Colonic mucosa (tissue), 4 donors: ENCODE data around the gene SCYL2. TPM values are rescaled to one million over a fixed set of nuclear protein-coding genes. Genes with fewer than 3 reads are reported as not detected.

ENCODE experiments used
- DNase-seq: peaks from one replicate; pipeline ENCODE4 v3.0.0-alpha.2; 2020
- H3K27ac ChIP-seq: fragments of 200-600 bp; one replicate; pipeline ENCODE4 v1.8.0; 2021
- H3K27me3 ChIP-seq: fragments of 200-600 bp; one replicate; pipeline ENCODE4 v1.8.0; 2021
- H3K36me3 ChIP-seq: fragments of 200-600 bp; one replicate; pipeline ENCODE4 v1.8.0; 2021
- H3K4me1 ChIP-seq: fragments of 200-600 bp; one replicate; pipeline ENCODE4 v1.8.0; 2021; ENCODE audit warnings: mild to moderate bottlenecking
- H3K4me3 ChIP-seq: fragments of 200-600 bp; one replicate; pipeline ENCODE4 v1.8.0; 2021
- H3K9ac ChIP-seq, 2 donors: one replicate each; pipeline ENCODE4 v1.7.0; 2013; ENCODE audit warnings: control low read depth in 2 of 2, low read depth in 2 of 2, low read length in 2 of 2
- H3K9me3 ChIP-seq: fragments of 200-600 bp; one replicate; pipeline ENCODE4 v1.8.0; 2021
- intact Hi-C: fragments of 100-400 bp; cut with DNase I; formaldehyde crosslinking; loops from one replicate; pipeline ENCODE4 v1.14.1; 2022
- total RNA-seq, 2 donors: library from RNA; stranded (reverse); fragmentation: NEBNext Ultra II Directional in 1 of 2; extraction: Animal tissue kit (Norgen Biotek cat#: 25700) in 1 of 2; gene quantifications; one replicate each; pipeline ENCODE4 v1.2.1, GENCODE V29; 2021
- TF ChIP-seq, protein P1 (sequence below): fragments of 200-600 bp; IDR thresholded peaks from one replicate; pipeline ENCODE4 v1.8.0; 2022; ENCODE audit warnings: antibody characterized with exemption, mild to moderate bottlenecking
- donor health status: healthy.
- donor health status: DM: no; HTN: no; CAD: no.
- donor health status: DM: no; HTN: no; CAD: no.

The SCYL2 gene
- total RNA-seq, 2 donors from 2014 or later = 58.4 to 91.1 TPM

DNA sequence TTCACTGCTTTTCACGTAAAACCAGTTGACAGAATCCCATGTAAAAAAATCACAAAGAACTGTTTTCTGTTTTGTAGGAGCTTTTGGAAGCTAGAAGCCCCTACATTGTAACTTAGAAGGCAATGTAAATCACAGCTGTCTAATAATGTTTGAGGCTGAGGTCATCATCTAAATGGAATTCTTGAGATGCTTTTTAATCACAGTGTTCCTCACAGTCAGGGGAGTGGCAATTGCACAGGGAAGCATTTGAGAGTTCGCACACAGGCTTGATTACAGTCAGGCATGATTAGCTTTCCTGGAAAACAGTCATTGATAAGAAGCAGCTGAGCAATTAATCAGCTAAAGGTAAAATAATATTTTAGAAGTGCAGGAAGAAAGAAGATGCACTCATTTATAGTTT lies 92.8 kb downstream of the SCYL2 start:
- DNase-seq = no peak
- intact Hi-C loops = no loop called here

GRCh38 chr12:100360450-100360849 lies 93.5 kb downstream of the SCYL2 start:
- Histone ChIP-seq H3K9me3 (no peaks in the 10 kb centered on the region), H3K4me3 (no peak overlapping the region), H3K27ac (no peak overlapping the region), H3K4me1 (no peaks in the 10 kb centered on the region), H3K27me3 (no peaks in the 10 kb centered on the region), H3K9ac (no peak overlapping the region), H3K36me3 (no peaks in the 10 kb centered on the region)
- no peak for DNase-seq
- intact Hi-C loops = no loop called here
- TF ChIP-seq, protein P1, sequence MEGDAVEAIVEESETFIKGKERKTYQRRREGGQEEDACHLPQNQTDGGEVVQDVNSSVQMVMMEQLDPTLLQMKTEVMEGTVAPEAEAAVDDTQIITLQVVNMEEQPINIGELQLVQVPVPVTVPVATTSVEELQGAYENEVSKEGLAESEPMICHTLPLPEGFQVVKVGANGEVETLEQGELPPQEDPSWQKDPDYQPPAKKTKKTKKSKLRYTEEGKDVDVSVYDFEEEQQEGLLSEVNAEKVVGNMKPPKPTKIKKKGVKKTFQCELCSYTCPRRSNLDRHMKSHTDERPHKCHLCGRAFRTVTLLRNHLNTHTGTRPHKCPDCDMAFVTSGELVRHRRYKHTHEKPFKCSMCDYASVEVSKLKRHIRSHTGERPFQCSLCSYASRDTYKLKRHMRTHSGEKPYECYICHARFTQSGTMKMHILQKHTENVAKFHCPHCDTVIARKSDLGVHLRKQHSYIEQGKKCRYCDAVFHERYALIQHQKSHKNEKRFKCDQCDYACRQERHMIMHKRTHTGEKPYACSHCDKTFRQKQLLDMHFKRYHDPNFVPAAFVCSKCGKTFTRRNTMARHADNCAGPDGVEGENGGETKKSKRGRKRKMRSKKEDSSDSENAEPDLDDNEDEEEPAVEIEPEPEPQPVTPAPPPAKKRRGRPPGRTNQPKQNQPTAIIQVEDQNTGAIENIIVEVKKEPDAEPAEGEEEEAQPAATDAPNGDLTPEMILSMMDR = no peak

More for the DNA sequence above, 92.8 kb downstream of the SCYL2 start:
- Histone ChIP-seq H3K9me3 (no peaks in the 10 kb centered on the region), H3K36me3 (no peaks in the 10 kb centered on the region), H3K27me3 (no peaks in the 10 kb centered on the region), H3K4me3 (no peak overlapping the region), H3K9ac (no peak overlapping the region), H3K27ac (no peak overlapping the region), H3K4me1 (no peaks in the 10 kb centered on the region)
- TF ChIP-seq, protein P1 = no peak

- DNase-seq = no peak
- Histone ChIP-seq H3K9me3 (no peaks in the 10 kb centered on the region), H3K4me1 (no peaks in the 10 kb centered on the region), H3K9ac (no peak overlapping the region), H3K27me3 (no peaks in the 10 kb centered on the region), H3K27ac (no peak overlapping the region), H3K4me3 (no peak overlapping the region), H3K36me3 (no peaks in the 10 kb centered on the region)
- intact Hi-C loops = no loop called here
- TF ChIP-seq, protein P1 = no peak
Observed at GRCh38 chr12:100364324-100364723, 97.3 kb downstream of the SCYL2 start.

- DNase-seq = no peak
- H3K27ac ChIP-seq = no peak overlapping the region
- no peak overlapping the region for H3K4me3 ChIP-seq
- no peaks in the 10 kb centered on the region for H3K36me3 ChIP-seq
- no peaks in the 10 kb centered on the region for H3K27me3 ChIP-seq
- TF ChIP-seq, protein P1 = no peak
- no peak overlapping the region for H3K9ac ChIP-seq
- intact Hi-C loops = no loop called here
- H3K9me3 ChIP-seq = no peaks in the 10 kb centered on the region
- H3K4me1 ChIP-seq = no peaks in the 10 kb centered on the region
Observed at GRCh38 chr12:100365411-100365810, 98.4 kb downstream of the SCYL2 start.

GRCh38 chr12:100368066-100368465 lies 101.1 kb downstream of the SCYL2 start:
- TF ChIP-seq, protein P1 = no peak
- intact Hi-C loops = no loop called here
- H3K9me3 ChIP-seq = no peaks in the 10 kb centered on the region
- H3K27me3 ChIP-seq = no peaks in the 10 kb centered on the region
- no peak for DNase-seq
- no peaks in the 10 kb centered on the region for H3K4me1 ChIP-seq
- H3K4me3 ChIP-seq = no peak overlapping the region
- H3K27ac ChIP-seq = no peak overlapping the region
- no peak overlapping the region for H3K9ac ChIP-seq
- H3K36me3 ChIP-seq = no peaks in the 10 kb centered on the region

- no peak overlapping the region for H3K27ac ChIP-seq
- no peak overlapping the region for H3K9ac ChIP-seq
- TF ChIP-seq, protein P1 = no peak
- no peaks in the 10 kb centered on the region for H3K36me3 ChIP-seq
- DNase-seq = no peak
- no peaks in the 10 kb centered on the region for H3K27me3 ChIP-seq
- H3K4me1 ChIP-seq = no peaks in the 10 kb centered on the region
- intact Hi-C loops = no loop called here
- no peaks in the 10 kb centered on the region for H3K9me3 ChIP-seq
- no peak overlapping the region for H3K4me3 ChIP-seq
Observed at GRCh38 chr12:100371146-100371545, 104.2 kb downstream of the SCYL2 start.
